HL-60/S4 treated with retinoic acid at 250 ng/mL for 4 days and 3 days (cell line): ENCODE results near the gene OR5T1.

Source experiments
- in situ Hi-C: fragments of 300-500 bp; cut with MboI; formaldehyde crosslinking; loops from 2 replicates; pipeline ENCODE4 v1.7.0; 2022; ENCODE audit warnings: low sequenced_read_pairs

OR5T1 gene

DNA sequence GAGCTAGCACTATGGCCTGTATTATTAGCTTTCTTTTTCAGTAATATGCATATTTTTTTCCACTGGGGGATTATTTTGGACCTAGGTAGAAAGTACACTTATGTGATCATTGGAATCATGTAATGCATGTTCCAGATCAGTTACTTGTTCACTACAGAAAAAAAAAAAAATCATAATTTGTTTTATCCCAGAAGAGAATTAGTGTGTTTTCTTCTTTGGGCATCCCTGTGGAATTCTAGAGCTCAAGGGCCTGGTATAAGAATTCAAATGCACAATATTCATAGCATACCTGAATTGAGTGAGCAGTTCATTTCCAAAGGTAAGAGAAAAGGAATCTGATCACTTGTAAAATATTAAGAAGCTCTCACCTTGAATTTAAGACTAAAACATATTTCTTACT lies at the start of gene OR5T1:
TSS of gene OR5T1 (plus strand) at position 301 of the 400 bp plus-strand sequence. CDS start 1,485 bp downstream, outside the sequence.
- in situ Hi-C loops: no loop called here

DNA sequence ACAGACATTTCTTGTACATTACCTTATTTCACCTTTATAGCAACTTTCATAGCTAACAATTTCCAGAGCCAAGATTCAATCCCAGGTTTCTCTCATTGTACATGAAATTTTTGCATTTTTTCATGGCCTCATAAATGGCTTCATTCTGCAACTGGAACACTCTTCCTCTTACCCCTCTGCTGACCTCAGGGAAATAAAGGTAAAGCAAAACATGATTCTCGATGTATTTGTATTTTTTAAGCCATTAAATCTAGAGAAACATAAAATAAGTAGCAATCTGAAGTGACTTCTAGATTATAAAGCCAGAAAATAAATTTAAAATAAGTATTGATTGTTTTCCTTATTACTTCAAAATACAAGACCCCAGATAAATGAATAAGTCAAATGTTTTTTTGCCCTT lies 39.8 kb upstream of the OR5T1 start, which contains the start of gene OR5T2:
TSS of gene OR5T2 (minus strand) at position 101 of the 400 bp plus-strand sequence. CDS start 1,193 bp downstream, outside the sequence.
- in situ Hi-C loops: no loop called here

DNA sequence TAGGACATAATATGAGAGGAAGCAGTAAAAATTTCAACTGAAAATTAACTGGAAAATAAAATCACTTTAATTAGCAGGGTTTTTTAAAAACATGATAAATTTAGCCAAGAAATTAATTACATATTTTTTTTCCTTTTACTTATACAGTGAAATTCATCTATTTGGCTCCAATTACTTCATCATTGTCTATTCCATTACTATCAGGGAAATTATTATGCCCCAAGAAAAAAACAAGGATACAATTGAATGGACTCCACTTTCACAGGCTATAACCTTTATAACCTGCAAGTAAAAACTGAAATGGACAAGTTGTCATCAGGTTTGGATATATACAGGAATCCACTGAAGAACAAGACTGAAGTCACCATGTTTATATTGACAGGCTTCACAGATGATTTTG lies 22.0 kb upstream of the OR5T1 start, which contains the start of gene OR5T3:
TSS of gene OR5T3 (plus strand) at position 301 of the 400 bp plus-strand sequence. CDS start at position 301, 0 bp downstream.
- in situ Hi-C loops: no loop called here

DNA sequence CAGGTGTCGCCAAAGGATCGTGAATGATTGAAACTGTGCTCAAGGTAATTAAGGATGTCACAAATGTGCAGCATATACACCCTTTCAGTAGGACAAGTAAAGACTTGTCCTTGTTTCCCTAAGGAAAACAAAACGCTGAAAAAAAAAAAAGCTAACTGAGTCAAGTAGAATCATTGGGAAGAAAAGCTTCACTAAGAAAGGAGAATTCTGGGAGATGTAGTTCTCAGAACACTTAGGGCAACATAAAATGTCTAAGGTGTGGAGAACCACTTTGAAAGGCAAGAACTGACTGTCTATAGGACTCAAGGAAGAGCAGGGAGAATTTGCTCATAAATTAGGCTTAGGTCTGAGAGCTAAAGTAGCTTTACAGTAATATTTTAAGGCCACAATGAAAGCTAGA lies 2.9 kb upstream of the OR5T1 start:
- in situ Hi-C loops: no loop called here

DNA sequence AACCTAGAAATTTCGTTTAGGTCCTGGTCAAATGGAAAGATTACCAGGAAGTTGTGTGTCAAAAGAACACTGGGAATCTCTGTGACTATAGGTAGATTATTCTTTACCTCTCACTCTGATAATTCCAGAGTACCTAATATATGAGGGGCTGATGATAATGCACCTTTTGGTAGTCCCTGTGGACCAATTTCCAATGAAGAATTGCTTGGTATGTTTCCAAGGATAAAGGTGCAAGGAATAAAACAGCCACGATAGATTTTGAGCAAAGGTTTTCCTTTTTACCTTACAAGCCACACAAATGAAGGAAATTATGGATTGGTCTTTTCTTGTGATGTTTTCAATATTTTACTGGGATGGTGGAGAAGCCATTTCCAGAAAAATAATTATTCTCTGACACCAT lies 18.2 kb downstream of the OR5T1 start, which contains the start of gene OR8H1:
TSS of gene OR8H1 (minus strand) at position 101 of the 400 bp plus-strand sequence. CDS start 1,192 bp downstream, outside the sequence.
- in situ Hi-C loops: no loop called here

DNA sequence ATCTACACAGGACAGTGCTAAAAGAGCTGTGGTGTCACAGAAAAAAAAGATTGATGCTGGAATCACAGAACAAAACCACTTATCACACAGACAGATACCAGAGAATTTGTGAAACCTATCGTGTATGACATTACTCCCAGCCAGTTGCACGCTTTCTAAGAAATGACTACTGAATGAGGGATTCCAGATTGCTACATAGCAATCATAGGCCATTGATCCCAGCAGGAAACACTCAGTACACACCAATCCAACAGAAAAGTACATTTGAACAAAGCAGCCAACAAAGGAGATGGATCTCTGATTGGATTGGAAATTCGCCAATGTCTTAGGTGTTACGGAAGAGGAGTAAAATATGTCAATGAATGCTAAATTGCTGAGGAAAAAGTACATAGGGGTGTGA lies 22.9 kb downstream of the OR5T1 start:
- in situ Hi-C loops: no loop called here

DNA sequence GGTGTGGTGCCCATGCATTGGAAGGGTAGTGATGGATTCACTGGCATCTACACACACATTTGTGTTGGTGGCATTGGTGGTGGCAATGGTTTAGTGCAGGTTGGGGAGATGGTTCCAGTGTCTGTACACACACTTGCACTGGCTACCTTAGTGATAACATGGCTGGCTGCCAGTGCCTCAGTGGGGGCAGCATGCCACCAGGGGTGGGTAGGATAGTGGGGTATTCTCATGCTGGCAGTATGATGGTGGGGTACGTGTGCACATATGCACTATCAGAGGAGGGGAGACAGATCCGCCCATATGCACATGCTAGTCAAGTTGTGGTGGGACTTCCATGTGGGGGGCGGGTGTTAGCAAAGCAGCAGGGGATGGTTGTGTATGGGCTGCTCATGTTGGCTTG lies 33.9 kb downstream of the OR5T1 start:
- in situ Hi-C loops: no loop called here

DNA sequence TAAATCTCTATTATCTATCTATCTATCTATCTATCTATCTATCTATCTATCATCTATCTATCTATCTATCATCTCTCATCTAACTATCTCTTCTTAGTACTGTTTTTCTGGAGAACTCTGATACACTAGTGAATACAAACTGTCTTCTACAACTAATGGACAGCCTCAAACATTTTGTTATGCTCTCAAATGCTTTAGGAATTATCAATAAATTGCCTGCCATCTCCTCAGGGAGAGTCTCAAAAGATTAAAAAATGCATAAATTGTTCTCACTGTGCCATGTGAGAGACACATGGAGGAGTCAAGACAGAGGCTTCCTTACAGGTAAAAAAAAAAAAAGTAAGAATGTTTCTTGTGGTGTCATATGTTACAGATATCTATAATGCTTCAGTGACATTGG lies 40.9 kb downstream of the OR5T1 start, which contains the start of gene OR8K3:
TSS of gene OR8K3 (plus strand) at position 301 of the 400 bp plus-strand sequence. CDS start 3,163 bp downstream, outside the sequence.
- in situ Hi-C loops: no loop called here
